GM03348 (cell line): ENCODE measurements around the gene TTC28.
A peak's percentile ranks its signal among the peaks of the same experiment; 100 is the strongest.
"Not testable (repeated sequence)": the region's sequence is repeated elsewhere in the genome, so short reads cannot be mapped to it uniquely, and the experiment has no call there.

Source experiments
- DNase-seq: peaks from one replicate; pipeline ENCODE4 v3.0.0; 2012; ENCODE audit warnings: low spot score

Gene TTC28

GRCh38 chr22:28097627-28098026 is 582.0 kb downstream of the TTC28 start:
- DNase-seq, result no peak

- no peak for DNase-seq
These were observed 583.5 kb downstream of the TTC28 start for GRCh38 chr22:28096161-28096560.

GRCh38 chr22:28095316-28096095 is 584.1 kb downstream of the TTC28 start:
- DNase-seq, result no peak

- DNase-seq, result no peak
These were observed 584.9 kb downstream of the TTC28 start for GRCh38 chr22:28094771-28095170.

- DNase-seq, result no peak
These were observed 585.9 kb downstream of the TTC28 start for GRCh38 chr22:28093711-28094110.

GRCh38 chr22:28091486-28091885 is 588.2 kb downstream of the TTC28 start:
- no peak for DNase-seq

- not testable (repeated sequence) for DNase-seq
These were observed 590.1 kb downstream of the TTC28 start for GRCh38 chr22:28089541-28089940.

- no peak for DNase-seq
These were observed 602.5 kb downstream of the TTC28 start for GRCh38 chr22:28077166-28077565.

GRCh38 chr22:28075358-28075981 is 604.2 kb downstream of the TTC28 start:
- DNase-seq, result peak; percentile 80

- DNase-seq, result no peak
These were observed 605.1 kb downstream of the TTC28 start for GRCh38 chr22:28074526-28074925.

- no peak for DNase-seq
These were observed 607.6 kb downstream of the TTC28 start for GRCh38 chr22:28072066-28072465.

- no peak for DNase-seq
These were observed 610.8 kb downstream of the TTC28 start for GRCh38 chr22:28068826-28069225.

- DNase-seq, result no peak
These were observed 614.7 kb downstream of the TTC28 start for GRCh38 chr22:28064920-28065319.

- no peak for DNase-seq
These were observed 616.0 kb downstream of the TTC28 start for GRCh38 chr22:28063656-28064055.

- not testable (repeated sequence) for DNase-seq
These were observed 619.0 kb downstream of the TTC28 start for GRCh38 chr22:28060594-28060993.

GRCh38 chr22:28058036-28058435 is 621.6 kb downstream of the TTC28 start:
- no peak for DNase-seq

GRCh38 chr22:28054819-28055208 is 624.8 kb downstream of the TTC28 start:
- no peak for DNase-seq

GRCh38 chr22:28053896-28054818 is 625.5 kb downstream of the TTC28 start:
- DNase-seq, result peak; percentile 21

- no peak for DNase-seq
These were observed 626.8 kb downstream of the TTC28 start for GRCh38 chr22:28052825-28053269.

- peak; percentile 74 for DNase-seq
These were observed 627.8 kb downstream of the TTC28 start for GRCh38 chr22:28051787-28052356.

GRCh38 chr22:28051091-28051786 is 628.4 kb downstream of the TTC28 start:
- no peak for DNase-seq

- DNase-seq, result no peak
These were observed 631.1 kb downstream of the TTC28 start for GRCh38 chr22:28048529-28048928.
